HG03095 (cell line): Measurements from ENCODE around the gene PPP4R2.

Experiments
- ATAC-seq: cut with Tn5 transposase; IDR thresholded peaks from one replicate; pipeline ENCODE4 v1.9.1; 2021; ENCODE audit warnings: moderate library complexity; ENCODE audit not compliant: unreplicated experiment

Gene PPP4R2

DNA sequence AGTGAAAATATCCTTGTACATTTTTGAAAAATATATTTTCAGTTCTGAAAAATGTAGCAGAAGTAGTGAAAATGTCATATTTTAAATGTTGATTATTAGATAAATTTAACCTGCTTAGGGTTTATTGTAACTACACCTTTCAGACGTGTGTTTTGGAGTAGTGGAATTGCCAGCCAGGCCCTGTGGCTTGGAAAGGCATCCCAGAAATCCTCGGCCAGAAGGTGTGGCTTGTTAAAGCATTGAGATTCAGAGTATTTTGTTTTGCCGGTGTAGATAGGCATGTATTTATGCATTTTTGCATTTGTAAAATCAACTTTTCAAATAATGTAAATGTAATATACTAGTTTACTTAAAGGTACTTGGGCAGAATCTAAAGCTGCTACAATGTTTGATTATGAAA is 71.8 kb downstream of the PPP4R2 start:
- ATAC-seq = no peak

DNA sequence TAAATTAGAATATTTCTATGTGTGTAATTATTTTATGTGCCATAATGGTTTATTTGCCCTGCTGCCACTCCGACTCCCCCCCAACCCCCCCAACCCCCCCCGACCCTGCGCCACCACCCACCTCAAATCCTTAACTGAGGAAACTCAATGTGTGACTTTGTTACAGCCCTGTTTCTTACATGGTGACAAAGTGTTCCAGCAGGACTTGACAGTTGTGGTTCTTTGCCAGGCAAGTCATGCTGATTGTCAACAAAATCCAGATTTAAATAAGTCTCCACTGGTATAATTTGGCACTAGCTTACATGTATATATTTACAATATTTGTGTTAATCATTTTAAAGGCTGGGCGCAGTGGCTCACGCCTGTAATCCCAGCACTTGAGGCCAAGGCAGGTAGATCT is 72.6 kb downstream of the PPP4R2 start:
- ATAC-seq = no peak

DNA sequence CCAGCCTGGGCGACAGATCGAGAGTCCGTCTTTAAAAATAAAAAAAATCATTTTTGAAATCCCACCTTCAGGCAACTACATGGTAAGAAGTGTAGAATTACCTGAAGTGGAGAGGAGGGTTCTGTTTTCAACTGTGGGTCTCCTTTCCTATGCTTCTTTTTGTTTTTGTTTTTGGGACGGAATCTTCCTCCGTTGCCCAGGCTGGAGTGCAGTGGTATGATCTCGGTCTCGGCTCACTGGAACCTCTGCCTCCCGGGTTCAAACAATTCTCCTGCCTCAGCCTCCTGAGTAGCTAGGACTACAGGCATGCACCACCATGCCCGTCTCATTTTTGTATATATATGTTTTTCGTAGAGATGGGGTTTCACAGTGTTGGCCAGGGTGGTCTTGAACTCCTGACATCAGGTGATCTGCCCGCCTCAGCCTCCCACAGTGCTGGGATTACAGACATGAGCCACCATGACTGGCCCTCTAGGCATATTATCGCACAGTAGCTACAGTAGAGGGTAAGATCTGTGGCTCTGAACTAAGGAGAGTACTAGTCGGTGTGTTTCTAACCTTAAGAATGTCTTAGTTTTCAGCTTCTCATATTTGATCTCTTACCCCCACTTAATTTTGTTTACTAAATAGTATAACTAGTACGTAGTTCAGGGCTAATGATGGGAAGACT is 73.3 kb downstream of the PPP4R2 start:
- no peak for ATAC-seq

DNA sequence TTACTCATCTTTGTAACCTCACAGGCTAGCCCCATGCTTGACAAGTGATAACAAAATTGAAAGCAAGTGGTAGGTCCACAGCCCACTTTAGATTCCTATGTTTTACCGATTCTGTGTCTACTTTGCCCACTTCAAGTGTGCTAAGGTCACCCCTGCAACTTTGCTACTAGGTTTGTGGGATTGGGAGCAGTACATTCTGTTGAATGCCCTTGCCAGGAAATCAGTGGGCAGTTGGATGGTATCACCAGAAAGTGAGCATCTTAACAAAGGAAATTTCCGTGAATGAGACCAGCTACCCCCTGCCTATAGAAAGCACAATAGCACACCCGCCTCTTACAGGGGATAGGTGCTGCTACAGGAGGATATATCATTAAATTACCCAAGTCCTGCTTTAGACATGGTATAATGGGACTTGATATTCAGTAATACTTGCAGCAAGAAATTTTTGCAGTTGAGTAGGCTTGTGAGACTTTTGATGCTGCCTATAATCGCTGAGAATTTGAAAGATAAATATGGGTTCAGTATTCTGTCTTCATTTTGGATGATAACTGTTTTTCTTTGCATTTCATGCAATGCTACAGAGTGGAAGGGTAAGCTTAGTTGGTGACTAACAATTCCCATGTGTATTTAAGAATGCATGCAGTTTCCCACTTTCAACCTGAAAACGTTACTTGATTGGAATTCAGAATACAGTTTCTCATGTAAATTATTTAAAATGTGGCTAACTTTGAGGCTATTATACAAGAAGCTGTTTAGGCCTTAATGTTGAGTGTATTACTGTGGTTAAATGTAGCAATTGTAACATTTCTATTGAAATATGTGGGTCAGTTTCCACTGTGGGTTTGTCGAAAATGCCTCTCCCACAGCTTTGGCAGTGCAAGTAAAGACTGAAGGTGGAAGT is 74.3 kb downstream of the PPP4R2 start:
- ATAC-seq = no peak

DNA sequence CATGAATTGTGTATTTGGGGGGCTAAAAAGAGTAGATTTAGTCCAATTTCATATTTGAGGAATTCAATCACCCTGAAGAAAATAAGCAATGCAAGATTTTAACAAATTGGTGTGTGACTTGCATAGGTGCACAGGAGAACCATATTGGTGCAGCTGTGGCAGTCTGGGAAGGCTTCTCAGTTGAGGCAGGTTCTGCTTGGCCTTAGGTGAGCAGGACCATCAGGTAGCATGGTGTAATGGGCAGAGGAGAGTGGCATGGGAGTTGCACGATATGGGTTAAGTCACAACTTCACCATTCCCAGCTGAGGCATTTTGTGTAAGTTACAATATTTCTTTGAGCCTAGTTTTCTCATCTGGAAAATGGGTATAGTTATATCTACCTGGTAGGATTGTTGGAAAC is 75.3 kb downstream of the PPP4R2 start:
- no peak for ATAC-seq

DNA sequence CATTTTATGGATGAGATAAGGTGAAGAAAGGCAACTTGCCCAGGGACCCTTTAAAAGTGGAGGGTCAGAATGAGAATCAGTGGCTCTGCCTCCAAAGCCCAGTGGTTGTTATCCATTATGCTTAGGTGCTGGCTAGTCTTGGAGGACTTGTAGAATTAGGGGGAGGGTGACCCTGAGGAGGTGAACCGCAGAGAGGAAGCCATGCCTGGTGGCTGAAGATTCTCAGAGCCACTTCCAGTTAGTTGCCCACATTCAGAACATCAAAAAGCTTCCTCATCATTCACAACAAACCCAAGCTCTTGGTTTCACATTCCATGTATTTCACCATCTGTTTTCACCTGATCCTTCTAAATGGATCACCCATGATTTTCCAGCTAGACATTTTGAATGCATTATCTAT is 76.0 kb downstream of the PPP4R2 start:
- ATAC-seq = no peak

DNA sequence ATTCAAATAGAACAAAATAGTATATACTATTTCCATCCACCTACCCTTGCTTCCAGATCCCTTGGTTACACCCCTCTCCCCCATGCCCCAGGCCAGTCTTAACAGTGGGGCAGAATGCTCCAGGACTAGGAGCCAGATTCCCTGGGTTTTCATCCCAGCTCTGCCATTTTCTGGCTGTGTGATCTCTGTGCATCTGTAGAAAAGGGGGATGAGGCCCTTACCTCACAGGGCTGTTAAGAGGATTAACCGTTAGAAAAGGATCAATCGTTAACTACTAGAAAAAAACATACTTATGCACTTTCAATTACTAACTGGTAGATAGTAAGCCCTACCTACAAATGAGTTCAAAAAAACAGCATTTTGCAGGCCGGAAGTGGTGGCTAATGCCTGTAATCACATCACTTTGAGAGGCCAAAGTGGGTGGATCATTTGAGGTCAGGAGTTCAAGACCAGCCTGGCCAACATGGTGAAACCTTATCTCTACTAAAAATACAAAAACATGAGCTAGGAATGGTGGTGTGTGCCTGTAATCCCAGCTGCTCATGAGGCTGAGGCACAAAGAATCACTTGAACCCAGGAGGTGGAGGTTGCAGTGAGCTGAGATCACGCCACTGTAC is 76.6 kb downstream of the PPP4R2 start:
- no peak for ATAC-seq

DNA sequence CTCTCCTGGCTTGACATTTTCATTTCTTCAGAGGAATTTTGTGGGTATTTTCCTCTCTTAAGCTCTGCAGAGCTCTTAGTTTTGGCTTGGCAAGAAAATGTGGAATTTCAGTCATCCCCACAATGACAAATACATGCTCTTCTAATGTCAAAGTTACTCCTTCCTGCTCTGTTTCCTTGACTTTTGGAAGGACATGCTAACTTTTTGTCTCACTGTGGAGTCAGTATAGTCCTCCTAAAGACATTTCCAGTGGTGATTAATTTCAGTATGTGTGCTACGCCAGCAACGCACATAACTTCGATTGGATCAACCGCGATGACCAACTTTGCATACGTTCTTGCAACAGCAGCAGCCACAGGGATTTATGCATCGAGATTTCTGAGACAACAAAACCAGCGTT is 78.2 kb downstream of the PPP4R2 start:
- no peak for ATAC-seq

DNA sequence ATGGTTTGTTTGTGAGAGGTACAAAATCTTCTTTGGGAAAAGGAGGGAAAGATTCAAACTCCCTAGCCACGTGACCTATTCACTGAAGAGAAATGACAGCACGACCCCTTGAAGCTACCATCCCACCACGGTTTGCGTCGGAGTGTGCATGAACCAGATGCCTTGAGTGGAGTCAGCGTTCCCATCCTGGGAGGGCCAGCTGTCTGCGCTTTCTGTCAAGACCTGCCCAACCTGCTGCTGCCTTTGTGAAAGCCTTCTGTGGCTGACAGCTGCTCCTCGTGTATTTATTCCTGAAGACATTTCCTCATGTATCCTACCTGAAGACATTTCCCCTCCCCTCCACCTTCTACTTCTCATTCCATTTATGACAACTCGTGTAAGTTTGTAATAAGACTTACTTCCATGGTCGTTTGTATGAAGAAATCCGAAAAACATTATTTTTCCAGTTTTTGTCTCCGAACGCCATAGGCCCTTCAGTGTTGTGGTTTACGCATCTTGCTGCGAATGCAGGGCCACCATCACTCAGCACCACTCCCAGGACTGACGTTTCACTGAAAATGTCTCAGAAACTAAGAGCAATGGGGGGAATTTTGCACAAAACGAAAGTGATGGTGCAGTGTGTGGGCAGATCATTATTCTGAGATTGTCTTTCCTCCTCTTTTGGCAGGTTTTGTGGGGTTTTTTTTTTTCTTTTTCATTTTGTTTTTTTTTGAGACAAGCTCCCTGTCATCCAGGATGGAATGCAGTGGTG is 83.8 kb downstream of the PPP4R2 start:
- peak; percentile 89 for ATAC-seq

DNA sequence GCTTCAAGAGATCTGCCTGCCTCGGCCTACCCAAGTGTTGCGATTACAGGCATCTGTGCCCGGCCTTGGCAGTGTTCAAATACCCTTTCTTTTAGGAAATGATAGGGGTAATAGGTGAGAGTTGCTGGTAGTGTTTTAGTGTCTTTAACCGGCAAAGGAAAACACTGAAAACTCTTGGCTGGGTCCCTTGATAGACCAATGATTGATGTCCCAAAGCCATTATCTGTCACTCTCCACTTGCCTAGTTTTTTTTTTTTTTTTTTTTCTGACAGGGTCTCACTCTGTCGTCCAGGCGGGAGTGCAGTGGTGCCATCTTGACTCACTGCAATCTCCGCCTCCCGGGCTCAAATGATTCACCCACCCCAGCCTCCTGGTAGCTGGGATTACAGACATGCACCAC is 84.5 kb downstream of the PPP4R2 start:
- ATAC-seq = no peak

DNA sequence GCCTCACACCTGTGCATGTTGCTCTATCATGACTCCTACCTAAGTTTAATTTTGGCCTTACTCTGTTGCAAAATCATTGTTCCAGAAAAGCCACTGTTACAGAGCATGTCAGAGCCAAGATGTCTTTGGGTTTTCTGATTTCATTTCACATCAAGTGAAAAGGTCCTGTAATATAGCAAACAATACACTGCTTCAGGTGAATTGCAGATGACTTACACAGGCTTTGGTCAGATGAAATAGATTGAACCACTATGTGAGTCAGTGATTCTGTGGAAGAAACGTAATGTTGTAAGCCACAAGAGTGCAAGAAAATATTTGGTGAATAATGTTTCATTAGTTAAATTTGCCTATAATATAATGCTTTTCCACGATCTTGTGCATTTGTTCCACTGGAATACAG is 87.6 kb downstream of the PPP4R2 start:
- ATAC-seq = no peak

DNA sequence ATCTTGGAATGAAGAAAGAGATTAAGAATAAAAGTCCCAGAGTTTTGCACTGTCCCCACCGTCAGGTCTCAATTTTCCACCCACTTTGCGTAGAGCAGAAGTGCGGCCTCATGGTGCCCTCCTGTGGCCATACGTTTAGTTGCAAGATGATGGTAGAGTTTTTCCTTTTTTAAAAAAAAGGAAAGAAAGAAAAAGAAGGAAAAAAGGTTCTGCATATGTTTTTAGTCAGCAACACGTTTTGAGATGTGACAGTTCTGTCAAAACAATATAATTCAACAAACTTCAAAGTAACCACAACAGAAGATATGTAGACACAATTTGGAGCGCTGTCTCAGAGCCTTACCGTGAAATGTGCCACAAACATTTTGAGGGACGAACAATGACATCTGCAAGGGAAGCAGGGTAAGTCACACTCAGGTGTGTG is 89.5 kb downstream of the PPP4R2 start:
- ATAC-seq = no peak

DNA sequence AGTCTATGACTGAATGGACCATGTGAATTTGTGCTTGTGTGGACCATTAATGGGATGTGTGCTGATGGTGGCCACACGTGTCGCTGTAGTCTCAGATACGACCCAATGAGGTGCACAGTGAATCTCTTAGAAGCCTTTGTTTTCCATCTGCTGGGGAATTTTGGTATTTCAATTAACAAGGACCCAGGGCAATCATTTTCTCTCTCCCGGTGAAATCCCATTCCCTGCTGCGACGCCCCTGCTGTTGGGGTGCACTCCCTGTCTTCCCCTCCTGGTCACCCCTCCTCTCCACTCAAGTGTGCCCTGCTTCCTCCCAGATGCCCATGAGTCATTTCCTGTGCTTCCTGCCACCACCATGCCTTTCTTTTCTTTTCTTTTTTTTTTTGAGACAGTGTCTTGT is 97.5 kb downstream of the PPP4R2 start:
- ATAC-seq = no peak

DNA sequence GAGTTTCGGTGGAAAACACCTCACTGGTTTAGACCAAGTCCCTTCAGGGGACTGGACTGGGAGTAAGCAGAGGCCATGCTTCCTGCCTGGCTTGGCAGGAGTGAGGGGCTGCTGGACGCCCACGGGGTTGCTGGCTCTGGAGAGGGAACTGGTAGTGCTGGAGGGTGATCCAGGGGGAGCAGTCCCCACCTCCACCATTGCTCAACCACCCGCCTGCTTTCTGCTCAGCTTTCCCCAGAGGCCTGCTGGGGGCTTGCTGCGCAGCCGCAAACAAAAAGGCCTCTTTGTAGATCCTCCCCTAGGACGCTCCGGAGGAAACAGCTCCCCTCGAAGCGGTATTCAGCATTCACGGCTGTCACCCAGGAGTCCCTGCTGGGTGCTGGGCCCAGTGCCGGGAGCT is 98.3 kb downstream of the PPP4R2 start:
- no peak for ATAC-seq

DNA sequence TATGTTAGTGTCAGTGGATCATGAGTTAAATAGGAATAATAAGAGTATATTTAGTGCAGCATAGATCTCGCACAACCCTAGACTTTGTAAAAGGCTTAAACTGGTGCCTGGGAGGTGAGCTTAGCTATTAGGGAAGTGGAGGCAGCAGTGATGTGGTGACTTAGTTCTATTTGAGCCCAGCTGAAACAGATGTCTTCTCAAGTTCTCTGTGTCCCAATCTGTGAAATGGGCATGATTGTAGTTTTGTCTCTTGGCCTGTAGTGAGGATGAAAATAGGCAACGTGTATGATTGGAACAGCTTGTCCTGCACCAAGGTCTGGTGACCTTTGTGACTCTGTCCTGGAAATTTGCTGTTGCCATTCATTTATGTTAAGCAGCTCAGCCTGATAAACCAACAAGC is 99.6 kb downstream of the PPP4R2 start:
- no peak for ATAC-seq

DNA sequence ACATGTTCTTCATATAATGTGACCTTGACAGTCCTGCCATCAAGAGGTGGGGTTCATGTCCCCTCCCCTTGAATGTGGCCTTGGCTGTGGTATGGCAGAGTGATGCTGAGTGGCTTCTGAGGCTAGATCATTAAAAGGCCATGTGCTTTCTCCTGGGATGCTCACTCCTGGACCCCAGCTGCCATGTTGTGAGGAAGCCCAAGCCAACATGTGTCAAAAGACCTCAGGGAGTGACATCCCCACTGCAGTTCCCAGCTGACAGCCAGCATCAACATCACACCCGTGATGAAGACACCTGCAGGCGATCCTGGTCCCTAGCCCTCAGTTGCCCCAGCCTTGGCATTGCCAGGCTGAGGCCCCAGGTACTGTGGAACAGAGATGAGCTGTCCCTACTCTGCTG is 101.4 kb downstream of the PPP4R2 start:
- ATAC-seq = no peak

DNA sequence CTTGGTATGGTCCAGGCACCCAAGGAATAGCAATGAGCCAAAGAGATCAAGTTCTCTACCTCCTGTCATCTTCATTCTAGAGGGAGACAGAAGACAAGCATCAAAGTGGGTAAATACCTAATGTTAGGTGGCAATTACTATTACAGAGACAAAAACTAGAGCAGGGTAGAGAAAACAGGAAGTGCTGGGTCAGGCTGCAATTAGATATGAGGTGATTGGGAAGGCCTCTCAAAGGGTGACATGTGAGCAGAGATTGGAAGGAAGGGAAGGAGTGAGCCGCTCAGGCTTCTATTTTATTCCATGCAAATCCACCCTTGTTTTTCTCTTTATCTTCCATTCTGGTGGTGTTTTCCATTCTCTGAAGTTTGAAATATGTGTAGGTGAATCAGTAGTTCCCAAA is 102.3 kb downstream of the PPP4R2 start:
- no peak for ATAC-seq

DNA sequence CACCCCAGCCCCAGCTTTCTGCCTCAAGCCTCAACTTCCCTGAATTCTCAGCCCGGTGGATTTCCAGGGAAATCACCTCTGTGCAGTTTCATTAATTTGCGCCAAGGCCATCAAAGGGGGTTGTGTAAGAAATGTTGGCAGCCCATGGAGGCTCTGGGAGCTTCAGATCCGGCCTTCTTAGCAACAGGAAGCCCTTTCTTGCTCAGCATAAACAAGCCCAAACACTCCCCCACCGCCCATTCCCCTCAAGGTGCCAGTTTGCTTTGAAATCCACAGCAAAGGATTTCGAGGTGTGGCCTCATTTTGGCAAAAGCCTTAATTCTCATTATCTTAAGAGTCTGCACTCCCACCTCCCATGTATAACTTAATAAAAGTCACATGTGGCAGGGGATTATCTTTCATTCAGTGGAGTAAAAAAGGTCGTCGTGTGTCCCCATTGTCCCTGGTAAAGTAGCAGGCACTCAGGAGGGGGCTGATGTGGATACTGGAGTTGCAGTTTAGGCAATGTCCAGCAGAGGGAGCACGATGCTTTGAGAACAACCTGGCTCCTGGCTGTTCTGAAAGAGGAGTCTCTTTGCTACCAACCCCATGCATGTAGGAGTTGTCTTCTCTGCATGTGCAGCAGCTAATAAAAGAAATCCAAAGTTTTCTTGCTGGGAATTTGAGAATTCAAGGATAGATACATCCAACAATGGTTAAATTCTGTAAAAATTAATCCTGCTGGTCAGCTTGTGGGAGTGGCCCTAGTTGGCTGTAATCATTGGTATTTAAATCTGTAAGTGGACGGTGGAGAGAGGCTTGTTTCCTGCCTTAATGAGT is 104.3 kb downstream of the PPP4R2 start:
- peak; percentile 83 for ATAC-seq

DNA sequence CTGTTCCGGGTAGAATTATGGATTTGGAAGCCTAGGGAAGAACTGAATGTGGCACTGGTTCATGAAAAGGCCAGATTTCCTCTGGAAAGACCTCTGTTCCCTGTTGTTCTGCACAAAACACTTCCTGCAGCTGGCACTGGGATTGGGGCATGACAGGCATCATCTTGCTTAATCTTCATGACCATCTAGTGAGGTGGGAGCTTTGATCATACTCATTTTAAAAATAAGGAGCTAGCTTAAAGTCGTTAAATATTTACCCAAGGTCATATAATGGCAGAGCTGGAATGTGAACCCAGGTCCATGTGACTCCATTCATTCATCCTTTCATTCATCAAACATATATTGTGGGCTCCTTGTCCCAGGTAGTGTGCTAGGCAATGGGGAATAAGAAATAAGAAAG is 105.3 kb downstream of the PPP4R2 start:
- no peak for ATAC-seq

DNA sequence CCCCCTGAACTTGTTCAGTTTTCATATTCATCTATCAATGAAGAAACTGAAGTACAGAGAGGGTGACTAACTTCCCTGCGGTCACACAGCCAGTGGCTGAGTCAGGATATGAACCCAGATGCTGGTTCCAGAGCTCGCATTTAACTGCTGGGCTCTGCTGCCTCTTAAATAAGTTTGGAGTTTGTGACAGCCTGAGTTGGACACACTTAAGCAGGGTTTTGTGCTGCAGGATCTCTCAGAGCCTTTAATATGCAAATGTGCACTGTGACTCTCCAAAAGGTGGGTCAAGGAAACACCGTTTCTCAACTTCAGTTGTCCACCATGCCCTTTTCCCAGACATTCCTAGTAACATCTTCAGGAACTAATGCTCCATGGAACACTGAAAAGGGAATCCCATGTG is 110.6 kb downstream of the PPP4R2 start:
- no peak for ATAC-seq
